CD1c-positive myeloid dendritic cell (primary cell): ENCODE measurements around the gene PGGT1B.

Source experiments
- DNase-seq: peaks from one replicate; pipeline ENCODE4 v3.0.0-alpha.2; 2016; ENCODE audit errors: extremely low spot score

The PGGT1B gene

GRCh38 chr5:115181757-115182156 lies 80.9 kb downstream of the PGGT1B start:
- DNase-seq: no peak

GRCh38 chr5:115180165-115180709 lies 82.4 kb downstream of the PGGT1B start:
- peak; percentile 31 for DNase-seq

DNA sequence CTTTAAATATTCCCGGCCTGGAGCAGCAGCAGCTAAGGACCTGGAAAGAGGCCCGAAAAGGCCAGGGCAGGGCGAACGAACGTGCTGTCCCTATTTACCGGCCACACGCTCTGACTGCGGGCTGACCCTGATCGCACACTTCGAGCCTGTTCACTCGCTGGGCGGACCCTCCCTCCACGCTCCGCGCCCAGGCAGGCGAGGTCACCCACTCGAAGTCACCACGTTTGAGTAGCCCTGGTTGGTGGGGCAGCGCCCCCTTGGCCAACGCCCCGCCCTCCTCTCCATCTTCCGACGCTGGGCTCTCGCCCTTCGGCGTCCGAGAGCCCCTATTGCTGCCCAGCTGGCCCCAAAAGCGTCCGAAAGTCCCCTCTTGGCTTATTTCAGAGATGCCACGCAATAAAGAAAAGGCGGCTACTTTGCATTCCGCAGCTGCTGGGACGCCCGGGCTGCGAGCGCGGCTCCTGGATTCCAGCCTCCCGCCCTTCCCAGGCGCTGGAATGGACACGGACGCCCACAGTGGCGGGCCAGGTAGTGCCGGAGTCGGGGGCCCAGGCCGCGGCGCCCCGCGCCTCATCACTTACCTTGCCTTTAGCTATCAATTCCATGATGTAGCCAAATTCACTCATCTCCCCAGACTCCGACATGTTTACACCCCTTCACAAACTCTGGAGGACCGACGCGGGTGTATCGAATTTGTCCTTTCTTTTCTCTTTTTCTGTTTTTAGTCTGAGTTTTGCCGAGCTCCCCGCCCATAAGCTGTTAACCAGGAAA lies 83.1 kb downstream of the PGGT1B start:
- DNase-seq: no peak

GRCh38 chr5:115179030-115179393 lies 83.7 kb downstream of the PGGT1B start:
- no peak for DNase-seq

DNA sequence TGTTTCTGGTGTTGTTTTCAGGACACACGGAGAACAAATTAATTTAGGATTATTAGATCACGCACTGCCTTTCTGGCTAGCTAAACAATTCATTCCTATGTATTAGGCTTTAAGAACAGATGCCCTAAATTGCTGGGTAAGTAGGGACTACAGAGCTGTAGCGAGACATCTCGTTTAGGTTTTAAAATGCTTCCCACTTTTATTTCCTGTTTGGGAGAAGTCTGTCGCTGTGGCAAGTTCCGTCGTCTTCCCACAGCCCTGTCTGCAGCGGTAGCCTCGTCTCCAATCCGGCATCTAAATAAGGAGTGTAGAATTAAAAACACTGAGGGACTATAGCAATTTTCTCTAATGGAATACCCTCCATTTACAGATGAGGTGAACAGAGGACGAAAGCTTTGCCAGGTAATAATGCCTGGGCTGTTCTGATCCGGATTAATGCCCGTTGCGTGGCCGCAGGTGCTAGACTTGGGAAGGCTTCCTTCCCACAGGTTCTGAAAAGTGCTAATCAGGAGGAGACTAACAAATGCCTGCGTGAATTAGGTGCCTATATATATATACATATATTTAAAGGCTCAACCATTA lies 91.7 kb downstream of the PGGT1B start:
- DNase-seq: peak; percentile 55

- DNase-seq: no peak
Measured at GRCh38 chr5:115170134-115170928, 92.3 kb downstream of the PGGT1B start.

DNA sequence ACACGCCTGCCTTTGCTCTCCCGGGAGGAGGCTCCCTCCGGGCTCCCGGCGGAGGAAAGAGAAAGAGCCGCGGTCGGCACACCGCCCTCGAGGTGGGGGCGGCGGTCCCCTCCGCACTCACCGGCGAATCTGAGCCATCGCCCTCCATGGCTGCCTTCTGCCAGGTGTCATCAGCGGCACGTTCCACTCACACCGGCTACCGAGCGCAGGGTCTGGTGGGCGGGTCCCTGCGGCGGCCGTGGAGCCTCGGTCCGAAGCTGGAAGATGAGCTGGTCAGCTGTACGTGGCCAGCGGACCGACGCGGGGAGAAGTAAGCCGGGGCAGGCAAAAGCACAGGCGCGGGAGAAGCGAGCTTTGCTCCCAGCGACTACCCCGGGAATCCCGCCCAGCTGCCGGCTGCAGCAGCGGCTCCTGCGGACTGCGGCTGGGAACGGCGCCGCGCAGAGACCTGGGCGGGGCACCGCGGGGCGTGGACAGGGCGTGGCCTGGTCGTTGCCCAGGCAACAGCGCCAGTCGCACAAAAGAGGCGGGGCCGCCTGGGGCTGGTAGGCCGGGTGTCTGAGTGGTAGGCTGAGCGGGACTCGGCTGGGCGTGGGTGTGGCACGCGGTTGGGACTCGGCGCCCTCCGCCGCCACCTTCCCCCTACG lies 93.1 kb downstream of the PGGT1B start, which contains the start of gene TRIM36:
Gene TRIM36 (minus strand): TSS at position 422 of the 647 bp plus-strand sequence. CDS start 274 bp downstream, at position 148.
- peak; percentile 96 for DNase-seq

DNA sequence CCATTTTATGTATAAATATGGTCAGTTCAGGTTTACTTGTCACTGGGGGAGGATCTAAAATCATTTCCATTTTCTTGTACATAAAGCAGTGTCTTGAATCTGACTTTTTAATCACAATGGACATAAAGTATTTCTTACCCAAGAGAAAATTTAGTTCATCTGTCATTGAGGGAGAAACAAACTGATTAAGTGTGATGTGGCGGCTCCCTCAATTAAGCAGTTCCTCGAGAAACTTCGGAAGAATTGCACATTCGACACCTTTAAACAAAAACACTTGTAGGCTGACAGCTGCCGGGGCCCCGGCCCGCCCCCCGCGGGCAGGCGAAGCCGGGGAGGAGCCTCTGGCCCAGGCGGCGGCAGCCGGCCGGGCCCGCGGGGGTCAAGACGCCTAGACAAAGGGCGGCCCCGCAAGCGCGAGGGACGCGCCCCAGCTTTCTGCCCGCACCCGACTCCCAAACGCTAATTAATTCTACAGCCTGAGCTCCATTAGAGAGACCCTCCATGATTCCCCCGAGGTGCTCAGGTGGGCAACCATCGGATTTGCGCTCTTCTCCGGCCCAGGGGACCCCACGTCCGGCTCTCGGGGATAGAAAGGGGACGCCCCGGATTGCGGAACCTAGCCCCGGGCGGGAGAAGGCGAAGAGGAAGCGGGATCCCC lies 93.7 kb downstream of the PGGT1B start:
- peak; percentile 88 for DNase-seq

GRCh38 chr5:115166744-115167393 lies 95.8 kb downstream of the PGGT1B start:
- no peak for DNase-seq

DNA sequence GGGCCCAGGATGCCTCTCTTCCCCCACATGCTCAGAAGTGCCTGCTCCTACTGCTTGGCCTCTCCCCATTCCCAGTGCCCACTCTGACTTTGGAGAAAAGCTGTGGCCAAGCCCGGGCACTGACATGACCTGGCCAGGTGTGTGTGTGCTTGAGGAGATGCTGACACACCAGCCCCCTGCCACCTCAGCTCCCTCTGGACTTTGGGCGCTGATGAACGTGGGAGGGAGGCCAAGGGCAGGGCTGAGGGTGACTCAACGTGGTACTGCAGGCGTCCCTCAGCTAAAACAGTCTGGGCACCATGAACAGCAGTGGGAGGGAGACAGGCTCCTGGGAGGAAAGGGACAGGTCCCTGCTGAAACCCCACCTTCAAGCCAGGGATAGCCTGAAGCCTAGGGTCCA lies 96.9 kb downstream of the PGGT1B start:
- no peak for DNase-seq

DNA sequence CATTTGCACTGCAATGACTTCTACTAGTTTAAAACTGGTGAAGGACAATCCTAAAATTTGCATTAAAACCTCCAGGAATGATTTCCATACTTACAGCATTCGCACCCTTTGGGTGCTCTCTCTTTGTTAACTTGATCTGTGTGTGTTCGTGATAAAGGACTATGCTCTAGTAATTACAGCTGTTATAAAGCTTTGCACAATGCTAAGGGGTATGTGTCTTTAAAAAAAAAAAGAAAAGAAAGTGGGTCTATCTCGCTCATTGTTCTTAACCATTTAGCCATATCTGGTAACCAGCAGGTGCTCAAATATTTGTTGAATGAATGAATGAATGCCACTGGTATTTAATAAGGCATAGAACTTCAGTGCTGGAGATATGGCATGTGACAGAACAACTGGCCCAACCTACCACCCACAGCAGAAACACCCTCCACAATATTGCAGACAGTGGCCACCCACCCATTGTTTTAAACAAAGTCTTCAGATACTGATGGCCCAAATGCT lies 101.7 kb downstream of the PGGT1B start:
- DNase-seq: no peak
